G401.6 (cell line): ENCODE measurements around the gene CACNA1F.

Experiments used
- FAIRE-seq: peaks from 2 replicates; lab custom pipeline; 2012; peaks lifted over from hg19 to GRCh38; lab: Jason Lieb, UNC

CACNA1F gene

DNA sequence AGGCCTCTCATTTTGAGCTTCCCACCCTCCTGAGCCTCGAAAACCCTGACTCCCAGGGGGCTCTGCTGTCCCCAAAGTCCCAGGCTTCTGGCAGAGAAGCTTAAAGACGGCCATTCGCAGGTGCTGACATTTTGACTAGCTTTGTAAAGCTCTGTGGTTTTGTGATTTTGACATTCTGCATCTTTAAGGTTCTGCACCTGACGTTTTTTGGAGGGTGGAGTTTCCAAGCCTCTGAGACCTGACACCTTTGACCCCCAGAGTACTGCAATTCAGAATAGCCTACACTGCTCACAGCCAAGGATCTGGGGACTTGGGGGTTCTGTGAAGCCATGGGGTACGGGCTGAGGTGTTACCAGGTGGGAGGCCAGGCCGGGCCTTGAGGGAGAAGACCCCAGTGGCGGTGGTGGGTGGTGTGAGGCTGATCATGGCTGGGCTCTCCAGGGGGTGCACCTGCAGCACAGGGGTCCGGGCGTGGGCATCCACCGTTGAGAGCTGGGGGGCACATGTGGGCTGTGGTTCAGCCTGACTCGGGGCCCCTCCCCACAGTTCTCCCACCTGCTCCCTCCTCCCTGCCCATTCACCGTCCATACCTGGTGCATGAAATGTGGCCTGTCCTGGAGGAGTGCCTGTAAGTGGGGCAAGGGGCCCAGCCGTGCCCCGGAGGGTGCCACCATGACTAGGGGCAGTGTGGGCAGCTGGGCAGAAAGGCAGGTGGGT lies 24.1 kb upstream of the CACNA1F start:
- no peak for FAIRE-seq

DNA sequence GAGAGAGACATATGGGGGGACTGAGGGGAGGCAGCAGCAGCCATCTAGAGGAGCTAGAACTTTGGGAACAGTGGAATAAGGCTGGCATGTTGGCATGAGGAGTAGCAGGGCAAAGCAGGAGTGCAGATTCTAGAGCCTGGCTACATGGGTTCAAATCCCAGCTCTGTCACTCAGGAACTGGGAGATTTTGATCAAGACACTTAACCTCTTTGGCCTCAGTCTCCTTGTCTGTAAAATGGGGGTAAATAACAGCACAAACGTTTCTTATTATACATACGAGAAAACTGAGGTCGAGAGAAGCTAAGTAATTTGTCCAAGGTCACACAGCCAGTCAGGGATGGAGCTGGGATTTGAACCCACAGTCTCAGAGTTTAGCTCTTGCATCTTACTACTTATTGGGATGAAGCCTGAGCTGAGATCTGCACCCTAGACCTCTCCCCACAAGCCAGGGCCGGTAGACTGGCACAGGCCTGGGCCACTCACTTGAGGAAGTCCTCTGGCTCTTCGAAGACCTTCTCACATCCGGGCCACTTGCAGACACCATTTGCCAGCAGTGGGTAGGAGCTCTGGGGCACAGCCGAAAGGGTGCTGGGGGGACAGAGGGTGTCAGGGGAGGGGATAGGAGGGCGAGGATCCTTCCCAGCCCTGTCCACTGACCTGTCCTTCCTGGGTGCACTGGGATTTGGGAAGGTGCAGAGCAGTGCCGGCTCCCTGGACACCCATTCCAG lies 23.3 kb upstream of the CACNA1F start:
- no peak for FAIRE-seq

DNA sequence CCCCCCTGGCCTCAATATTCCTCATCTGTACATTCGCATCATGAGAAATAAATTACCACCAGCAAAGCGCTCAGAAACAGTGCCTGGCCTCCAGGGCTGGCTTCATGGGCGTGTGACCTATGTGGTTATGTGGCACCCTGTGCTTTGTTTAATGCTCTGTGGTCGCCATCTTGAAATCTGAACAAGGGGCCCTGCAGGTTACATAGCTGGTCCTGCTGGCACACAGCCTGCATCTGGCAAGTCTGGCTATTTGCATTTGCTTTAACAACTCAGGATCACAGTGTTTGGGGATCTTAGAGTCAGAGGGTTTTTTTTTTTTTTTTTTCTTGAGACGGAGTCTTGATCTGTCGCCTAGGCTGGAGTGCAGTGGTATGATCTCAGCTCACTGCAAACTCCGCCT lies 21.5 kb upstream of the CACNA1F start:
- FAIRE-seq, result no peak

DNA sequence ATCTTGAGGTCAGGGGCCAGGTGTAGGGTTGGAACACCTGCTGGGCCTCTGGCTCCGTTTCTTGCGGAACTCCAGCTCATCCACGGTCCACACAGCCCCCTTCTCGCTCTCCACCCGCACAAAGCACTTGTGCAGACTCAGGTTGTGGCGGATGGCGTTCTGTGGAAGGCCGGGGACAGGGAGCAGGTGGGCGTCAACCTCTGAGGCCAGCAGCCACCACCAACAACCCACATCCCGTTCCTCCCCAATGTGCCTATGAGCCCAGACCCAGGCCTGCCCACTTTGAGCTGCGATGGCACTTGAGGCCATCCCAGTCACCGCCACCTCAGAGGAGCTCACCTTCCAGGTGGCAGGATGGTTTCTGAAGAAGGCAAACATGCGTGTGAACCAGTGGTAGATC lies 18.2 kb upstream of the CACNA1F start:
- FAIRE-seq, result no peak

DNA sequence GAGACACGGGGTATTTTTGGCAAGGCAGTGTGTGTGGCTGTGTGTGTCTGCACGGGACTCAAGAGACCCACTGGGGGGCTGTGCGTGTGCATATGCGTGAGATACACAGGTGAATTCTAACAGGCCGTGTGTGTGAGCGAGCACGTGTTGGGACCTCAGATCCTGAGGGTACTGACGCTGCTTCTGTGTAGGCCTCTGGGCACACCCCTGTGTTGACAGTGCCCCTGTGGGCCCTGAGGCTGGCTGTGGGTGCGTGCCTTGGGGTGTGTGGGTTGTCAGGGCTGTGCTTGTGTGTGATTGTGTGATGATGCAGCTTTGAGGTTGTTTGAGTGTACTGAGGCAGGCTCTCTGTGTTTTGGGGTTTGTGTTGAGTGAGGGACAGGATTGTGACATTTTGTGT lies 17.4 kb upstream of the CACNA1F start:
- FAIRE-seq, result no peak

DNA sequence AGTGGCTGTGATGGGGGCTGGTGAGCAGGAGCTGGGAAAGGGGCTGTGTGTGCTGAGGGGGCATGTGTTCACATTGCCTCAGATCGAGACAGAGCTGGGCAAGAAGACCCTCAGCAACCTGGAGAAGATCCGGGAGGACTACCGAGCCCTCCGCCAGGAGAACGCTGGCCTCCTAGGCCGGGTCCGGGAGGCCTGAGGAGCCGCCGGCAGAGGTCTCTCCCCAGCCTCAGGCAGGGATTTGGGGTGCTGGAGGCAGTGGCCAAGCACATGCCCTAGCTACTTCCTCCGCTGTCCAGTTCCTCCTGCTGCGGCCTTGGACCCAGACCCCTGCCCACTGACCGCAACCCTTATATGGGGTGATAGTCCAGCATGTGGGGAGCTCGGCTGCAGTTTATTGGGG lies 16.9 kb upstream of the CACNA1F start:
- no peak for FAIRE-seq

DNA sequence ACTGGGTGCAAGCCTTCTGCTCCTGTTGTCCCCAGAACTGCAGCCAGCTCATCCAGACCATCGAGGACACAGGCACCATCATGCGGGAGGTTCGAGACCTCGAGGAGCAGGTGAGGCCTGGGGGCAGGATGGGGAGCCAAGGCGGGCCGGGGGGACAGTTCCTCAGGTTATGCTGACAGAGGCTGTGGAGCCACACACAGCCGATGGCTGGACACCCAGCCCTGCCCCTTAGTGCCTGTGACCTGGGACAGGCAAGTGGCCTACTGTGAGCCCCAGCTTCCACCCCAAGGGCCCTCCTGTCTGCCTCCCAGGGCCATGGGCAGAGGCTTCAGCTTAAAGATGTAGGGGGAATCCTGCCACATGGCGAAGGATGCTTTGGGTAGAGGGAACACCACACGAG lies 16.5 kb upstream of the CACNA1F start:
- no peak for FAIRE-seq

DNA sequence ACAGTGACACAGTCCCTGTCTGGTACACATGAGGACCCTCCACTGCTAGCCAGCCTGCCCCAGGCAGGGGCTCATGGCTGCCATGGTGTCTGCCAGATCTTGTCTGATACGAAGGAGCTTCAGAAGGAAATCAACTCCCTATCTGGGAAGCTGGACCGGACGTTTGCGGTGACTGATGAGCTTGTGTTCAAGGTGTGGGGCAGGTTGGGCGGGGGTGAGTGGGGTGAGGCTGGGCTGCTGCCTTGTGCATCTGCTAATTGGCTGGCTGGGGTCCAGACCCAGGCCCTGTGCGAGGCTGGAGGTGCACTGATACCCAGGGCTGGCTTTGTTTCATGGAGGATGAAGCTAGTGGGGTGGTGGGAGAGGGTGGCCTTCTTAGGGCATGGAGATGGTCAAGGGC lies 15.9 kb upstream of the CACNA1F start:
- FAIRE-seq, result no peak

DNA sequence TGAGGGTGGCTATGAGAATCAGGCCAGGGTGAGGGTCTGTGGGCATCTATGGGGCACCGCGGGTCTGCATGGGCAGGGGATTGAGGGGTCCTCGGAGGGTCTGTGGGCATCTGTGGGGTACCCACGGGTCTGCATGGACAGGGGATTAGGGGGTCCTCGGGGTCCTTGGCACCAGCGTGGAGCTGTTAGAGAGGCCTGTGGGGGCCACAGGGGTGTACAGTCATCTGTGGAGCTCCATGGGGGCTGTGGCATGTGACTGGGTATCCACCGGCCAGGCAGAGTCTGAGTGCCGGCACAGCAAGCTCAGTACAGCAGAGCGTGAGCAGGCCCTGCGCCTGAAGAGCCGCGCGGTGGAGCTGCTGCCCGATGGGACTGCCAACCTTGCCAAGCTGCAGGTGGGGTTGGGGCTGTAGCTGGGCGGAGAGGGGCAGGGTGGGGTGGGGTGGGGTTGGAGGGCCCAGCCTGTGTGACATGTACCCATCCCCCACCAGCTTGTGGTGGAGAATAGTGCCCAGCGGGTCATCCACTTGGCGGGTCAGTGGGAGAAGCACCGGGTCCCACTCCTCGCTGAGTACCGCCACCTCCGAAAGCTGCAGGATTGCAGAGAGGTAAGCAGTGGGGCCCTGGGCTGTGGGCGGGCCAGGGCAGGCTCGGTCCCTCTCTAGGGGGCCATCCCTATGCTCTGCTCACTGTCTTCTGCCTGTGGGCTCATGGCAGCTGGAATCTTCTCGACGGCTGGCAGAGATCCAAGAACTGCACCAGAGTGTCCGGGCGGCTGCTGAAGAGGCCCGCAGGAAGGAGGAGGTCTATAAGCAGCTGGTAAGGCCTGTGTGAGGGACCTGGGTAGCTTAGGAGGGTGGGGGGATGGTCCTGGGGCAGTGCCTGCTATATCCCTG lies 15.0 kb upstream of the CACNA1F start:
- no peak for FAIRE-seq

DNA sequence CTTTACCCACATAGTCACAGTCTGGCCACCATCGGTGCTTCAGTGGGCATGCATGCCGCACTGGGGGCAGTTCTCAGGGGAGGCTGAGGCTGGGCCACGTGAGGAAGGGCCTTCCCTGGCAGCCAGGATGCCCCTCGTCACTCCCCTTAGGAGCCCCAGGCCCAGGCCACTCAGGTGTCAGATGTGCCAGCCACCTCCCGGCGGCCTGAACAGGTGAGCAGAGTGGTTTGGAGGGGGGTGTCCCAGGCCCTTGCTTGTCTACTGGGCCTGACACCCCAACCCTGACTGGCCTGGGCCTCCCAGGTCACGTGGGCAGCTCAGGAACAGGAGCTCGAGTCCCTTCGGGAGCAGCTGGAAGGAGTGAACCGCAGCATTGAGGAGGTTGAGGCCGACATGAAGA lies 14.2 kb upstream of the CACNA1F start:
- FAIRE-seq, result no peak

DNA sequence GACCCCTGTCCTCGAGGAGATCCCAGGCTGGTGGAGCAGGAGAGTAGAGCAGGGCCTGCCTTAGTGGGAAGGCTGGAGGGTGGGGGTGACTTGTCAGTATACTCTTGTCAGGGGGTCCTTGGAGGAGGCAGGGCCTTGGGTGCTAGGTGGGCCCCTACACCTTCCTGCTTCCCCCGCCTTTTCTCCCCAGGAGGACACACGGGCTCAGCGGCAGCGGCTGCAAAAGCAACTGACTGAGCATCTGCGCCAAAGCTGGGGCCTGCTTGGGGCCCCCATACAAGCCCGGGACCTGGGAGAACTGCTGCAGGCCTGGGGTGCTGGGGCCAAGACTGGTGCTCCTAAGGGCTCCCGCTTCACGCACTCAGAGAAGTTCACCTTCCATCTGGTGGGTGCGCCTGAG lies 13.4 kb upstream of the CACNA1F start:
- FAIRE-seq, result no peak

DNA sequence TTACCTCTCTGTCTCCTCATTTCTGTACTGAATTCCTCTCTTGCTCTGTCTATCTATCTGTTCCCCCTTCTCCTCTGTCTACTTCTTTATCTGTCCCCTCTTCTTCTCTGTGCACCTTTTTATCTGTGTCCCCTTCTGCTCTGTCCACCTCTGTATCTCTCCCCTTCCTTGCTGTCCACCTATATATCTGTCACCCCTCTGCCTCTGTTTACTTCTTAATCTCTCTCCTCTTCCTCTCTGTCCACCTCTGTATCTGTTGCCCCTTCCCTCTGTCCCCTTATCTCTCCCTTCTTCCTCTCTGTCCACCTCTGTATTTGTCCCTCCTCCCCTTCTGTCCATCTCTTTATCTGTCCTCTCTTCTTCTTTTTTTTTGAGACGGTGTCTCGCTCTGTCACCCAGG lies 11.1 kb upstream of the CACNA1F start:
- FAIRE-seq, result no peak

DNA sequence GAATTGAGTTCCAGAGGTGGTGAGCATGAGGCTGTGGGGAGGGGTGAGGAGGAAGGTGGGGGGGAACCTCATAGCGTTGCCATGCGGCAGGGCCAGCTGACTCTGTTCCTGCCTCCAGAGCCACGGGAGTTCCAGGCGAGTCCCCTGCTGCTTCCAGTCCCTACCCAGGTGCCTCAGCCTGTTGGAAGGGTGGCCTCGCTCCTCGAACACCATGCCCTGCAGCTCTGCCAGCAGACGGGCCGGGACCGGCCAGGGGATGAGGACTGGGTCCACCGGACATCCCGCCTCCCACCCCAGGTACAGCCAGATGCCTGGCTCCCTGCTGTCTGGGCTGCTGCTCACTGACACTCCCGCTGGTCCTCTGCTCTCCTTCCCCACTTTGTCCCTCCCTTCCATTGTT lies 10.0 kb upstream of the CACNA1F start:
- FAIRE-seq, result no peak

DNA sequence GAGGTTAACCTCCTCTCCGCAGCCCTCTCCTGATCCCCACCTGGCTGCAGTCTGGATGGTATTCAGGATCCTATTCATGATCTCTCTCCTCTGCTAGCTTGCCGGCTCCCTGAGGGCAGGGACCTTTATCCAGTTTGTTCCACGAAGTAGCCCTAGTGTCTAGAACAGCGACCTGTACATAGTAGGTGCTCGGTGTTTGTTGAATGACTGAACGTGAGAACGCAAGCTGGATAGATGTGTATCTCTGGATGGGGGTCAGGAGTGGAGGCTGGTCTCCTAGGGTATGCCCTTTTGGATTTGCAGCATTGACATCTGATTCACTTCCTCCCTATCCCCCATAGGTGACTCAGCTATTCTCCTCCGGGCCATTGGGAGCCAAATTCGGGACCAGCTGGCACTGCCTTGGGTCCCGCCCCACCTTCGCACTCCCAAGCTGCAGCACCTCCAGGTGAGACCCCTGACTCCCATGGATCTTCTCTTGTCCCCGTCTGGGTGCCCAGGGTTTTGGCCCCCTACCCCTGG lies 9.5 kb upstream of the CACNA1F start:
- no peak for FAIRE-seq

DNA sequence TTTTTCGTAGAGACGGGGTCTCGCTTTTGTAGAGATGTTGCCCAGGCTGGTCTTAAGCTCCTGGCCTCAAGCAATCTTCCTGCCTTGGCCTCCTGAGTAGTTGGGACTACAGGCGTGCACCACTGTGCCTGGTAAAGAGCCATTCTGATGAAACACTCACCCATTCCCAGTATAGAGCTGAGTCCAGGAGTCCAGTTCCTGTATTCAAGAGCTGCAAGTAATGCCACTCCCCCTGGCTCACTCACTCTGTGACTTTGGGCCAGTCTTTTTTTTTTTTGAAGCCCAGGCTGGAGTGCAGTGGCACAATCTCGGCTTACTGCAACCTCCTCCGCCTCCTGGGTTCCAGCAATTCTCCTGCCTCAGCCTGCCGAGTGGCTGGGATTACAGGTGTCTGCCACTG lies 5.6 kb upstream of the CACNA1F start:
- FAIRE-seq, result no peak

DNA sequence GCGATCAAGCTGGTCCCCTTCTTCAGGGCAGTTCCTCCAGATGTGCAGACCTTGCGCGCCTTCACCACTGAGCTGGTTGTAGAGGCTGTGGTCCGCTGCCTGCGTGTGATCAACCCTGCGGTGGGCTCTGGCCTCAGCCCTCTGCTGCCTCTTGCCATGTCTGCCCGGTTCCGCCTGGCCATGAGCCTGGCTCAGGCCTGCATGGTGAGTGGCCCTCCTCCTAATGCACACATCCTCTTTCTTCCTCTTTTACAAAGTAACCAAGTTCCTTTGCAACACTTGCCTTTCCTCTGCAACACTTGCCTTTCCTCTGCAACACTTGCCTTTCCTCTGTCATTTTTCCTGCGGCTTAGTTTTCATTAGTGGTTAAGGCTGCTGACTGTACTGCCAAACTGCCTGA lies 3.9 kb upstream of the CACNA1F start:
- no peak for FAIRE-seq

DNA sequence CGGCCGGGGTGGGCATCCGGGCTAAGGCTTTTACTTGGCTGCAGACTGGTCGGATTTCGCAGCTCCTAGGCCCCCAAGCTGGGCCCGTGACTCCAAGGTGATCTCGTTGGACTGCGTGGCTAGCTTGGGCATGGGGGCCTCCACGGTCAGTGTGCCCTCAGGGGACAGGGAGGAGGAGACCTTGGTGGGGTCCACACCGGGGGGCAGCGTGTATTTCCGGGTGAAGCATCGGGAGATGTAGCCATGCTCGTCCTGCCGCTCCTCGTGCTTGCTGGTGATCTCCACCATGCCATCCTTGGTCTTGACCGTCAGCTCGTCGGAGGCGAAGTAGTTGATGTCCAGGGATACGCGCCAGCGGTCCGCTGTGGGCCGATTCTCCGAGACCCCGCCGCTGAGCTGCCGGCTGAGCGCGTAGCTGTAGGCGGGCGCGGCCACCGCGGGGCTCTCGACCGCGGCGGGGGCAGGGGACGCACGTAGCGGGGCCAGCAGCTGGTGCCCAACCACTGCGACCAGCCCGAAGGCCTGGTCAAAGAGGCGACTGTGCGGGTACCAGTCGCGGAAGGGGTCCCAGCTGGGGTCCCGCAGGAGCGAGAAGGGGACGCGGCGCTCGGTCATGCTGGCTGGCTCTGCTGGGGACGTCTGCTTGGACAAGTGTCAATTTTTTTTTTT lies 881 bp upstream of the CACNA1F start:
- no peak for FAIRE-seq

DNA sequence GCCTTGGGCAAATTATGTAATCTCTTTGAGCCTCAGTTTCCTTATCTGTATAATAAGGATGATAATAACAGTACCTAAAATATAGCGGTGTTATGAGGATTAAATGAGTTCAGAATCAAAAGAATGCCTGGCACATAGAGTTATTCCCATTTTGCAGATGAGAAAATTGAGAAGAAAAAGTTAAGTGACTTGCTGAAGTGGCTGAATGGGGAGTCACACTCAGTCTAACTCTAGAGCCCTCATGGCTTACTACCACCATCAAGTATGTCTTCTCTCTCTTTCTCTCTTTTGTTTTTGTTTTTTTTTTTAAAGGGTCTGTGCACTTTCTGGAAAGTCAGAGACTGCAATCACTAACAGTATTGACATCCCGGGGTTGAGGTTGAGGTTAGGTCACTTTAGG lies 615 bp downstream of the CACNA1F start:
- no peak for FAIRE-seq

DNA sequence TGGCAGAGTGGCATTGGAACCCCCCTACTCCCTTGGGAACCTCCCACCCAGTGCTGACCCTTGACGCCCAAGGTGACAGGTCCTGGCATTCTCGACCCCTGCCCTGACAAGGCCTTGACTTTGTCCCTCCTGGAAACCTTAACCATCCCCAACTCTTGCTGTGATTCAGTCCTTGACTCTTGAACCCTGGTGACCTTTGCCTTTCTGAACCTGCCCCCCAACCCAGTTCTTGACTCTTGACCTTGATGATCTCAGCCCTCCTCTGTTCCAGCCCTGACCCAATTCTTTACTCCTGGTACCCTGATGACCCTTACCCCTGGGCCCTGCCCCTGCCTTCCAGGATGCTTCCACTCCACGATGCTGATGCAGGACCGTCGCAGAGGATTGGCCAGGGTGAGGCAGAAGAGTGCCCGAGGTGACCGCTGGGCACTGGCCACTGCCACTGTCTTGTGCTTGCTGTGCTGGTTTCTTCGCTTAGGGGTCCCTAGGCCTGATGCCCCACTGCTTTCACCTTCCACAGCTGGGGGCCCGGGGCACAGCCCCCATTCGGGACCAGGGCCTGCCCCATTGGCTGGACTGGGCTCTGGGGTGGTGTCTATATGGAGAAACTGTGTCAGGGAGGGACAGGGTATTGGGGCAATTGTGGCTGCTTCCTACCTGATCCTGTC lies 1.7 kb downstream of the CACNA1F start:
- no peak for FAIRE-seq

DNA sequence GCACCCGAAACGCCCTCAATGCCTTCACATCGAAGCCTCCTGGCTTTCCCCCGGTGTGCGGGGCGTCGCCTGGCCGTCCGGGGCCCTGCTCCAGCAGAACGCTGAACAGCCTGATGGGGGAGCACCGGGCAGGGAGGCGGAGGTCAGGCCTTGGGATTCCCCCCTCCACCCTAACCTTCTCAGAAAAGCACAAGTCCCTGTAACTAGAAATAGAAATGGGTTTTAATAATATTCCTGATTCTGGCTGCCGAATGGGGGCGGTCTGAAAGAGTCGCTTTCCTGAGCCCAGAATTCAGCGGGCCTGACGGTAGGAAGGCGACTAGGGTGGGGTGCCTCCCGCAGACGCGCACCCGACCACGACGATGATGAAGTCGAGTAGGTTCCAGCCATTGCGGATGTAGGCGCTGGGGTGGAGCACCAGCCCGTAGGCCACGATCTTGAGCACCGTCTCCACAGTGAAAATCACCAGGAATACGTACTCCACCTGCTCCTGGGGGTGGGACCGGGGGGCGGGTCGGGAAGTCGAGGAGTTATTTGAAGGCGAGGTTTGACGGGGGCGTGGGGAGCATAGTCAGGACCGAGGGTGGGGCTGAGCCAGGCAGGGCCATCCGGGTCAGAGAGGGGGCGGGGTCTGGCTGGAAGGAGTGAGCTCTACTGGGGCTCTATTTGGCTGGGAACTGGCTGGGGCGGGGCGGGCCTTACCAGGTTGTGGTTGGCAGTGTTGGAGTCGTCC lies 2.5 kb downstream of the CACNA1F start:
- FAIRE-seq, result no peak

DNA sequence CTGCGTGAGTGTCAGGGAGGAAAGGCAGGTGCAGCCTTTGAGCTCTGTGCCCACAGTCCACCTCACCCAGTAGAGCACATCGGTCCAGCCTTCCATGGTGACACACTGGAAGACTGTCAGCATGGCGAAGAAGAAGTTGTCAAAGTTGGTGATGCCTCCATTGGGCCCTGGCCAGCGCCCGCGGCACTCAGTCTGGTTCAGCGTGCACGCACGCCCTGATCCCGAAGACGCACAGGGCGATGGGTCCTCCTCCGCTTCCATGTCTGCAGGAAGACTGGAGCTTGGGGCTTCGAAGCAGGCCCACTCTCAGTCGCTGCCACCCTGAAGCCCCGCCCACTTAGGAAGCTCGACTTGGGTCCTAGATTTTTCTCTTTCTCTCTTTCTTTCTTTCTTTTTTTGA lies 5.0 kb downstream of the CACNA1F start:
- no peak for FAIRE-seq
